ENCODE measurements around the gene NEK8. TPM values are rescaled to one million over a fixed set of nuclear protein-coding genes. Genes with fewer than 3 reads are reported as not detected.

Gene NEK8
- total RNA-seq, 1 donor from 2014 or later = 5.5 TPM

DNA sequence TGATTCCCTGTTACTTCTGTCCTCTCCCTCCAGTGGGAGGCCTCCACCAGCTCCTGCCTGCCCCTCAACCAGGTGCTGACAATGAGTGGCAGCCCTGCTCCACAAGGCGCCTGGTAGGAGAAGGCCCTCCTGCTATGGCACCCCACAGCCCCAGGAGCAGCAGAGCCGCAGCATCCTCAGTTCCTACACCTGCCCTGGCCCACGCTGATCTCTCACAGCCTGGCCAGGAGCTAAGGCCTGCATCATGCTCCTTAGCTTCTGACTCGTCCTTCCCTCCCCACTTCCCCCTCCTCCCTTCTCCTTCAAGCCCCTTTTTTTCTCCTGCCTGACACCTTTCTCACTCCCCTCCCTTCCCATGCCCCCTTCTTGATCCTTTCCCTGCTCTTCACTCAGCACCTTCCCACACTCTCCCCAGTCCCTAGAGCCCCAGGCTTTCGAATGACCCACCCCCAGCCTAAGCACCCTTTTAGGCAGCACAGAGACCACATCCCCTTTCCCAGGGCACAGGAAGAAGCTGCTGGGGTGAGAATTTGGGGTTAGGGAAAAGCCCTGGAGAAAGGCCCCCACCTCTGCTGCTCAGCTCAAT is 23.4 kb upstream of the NEK8 start:
- DNase-seq (ENCODE audit: low spot score) = no peak
- H3K27me3 Mint-ChIP-seq (ENCODE audit: low read depth) = no peaks in the 10 kb centered on the region
- no peak overlapping the region for H3K4me3 Mint-ChIP-seq (ENCODE audit: unreplicated experiment)
- peaks cover 21% of the 10 kb centered on the region for H3K36me3 Mint-ChIP-seq (ENCODE audit: low read depth)
- no peaks in the 10 kb centered on the region for H3K9me3 Mint-ChIP-seq (ENCODE audit: low read depth)
- TF ChIP-seq, protein P1, sequence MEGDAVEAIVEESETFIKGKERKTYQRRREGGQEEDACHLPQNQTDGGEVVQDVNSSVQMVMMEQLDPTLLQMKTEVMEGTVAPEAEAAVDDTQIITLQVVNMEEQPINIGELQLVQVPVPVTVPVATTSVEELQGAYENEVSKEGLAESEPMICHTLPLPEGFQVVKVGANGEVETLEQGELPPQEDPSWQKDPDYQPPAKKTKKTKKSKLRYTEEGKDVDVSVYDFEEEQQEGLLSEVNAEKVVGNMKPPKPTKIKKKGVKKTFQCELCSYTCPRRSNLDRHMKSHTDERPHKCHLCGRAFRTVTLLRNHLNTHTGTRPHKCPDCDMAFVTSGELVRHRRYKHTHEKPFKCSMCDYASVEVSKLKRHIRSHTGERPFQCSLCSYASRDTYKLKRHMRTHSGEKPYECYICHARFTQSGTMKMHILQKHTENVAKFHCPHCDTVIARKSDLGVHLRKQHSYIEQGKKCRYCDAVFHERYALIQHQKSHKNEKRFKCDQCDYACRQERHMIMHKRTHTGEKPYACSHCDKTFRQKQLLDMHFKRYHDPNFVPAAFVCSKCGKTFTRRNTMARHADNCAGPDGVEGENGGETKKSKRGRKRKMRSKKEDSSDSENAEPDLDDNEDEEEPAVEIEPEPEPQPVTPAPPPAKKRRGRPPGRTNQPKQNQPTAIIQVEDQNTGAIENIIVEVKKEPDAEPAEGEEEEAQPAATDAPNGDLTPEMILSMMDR (IDR thresholded peaks at IDR 0.05) = no peak
- no peak overlapping the region for H3K27ac Mint-ChIP-seq (ENCODE audit: unreplicated experiment)
- H3K4me1 Mint-ChIP-seq (ENCODE audit: low read depth) = peaks cover 2% of the 10 kb centered on the region

DNA sequence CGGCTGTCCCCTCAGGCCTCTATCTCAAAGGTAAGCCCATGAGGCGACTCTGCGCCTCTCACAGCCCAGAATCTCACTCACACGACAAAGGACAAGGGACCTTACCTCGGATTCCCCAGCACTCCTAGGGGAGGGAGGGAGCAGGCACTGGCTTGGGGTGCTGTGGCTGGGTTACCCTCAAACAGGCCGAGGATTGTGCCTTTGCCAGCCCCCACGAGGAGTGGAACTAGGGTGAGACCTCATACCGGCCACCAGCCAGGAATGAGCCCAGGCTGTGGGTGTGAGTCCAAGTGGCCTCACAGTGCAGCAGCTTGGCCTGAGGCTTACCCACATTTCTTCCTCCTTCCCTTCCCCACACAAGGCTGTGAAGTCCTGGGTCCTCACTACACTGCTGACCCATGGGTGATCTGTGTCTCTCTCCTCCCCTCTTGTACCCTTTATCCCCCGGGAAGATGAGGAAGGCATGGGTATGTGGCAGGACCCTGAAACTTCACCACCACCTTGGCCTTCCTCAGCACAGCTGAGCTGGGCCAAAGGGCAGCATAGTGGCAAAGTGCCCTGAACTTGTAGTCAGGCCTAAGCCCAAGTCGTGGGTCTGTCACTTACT is 22.8 kb upstream of the NEK8 start:
- Mint-ChIP-seq H3K9me3 (ENCODE audit: low read depth) (no peaks in the 10 kb centered on the region), H3K27ac (ENCODE audit: unreplicated experiment) (no peak overlapping the region), H3K4me3 (ENCODE audit: unreplicated experiment) (no peak overlapping the region), H3K36me3 (ENCODE audit: low read depth) (peaks cover 17% of the 10 kb centered on the region), H3K27me3 (ENCODE audit: low read depth) (no peaks in the 10 kb centered on the region), H3K4me1 (ENCODE audit: low read depth) (peaks cover 7% of the 10 kb centered on the region)
- no peak for DNase-seq (ENCODE audit: low spot score)
- TF ChIP-seq, protein P1 (IDR thresholded peaks at IDR 0.05) = no peak

DNA sequence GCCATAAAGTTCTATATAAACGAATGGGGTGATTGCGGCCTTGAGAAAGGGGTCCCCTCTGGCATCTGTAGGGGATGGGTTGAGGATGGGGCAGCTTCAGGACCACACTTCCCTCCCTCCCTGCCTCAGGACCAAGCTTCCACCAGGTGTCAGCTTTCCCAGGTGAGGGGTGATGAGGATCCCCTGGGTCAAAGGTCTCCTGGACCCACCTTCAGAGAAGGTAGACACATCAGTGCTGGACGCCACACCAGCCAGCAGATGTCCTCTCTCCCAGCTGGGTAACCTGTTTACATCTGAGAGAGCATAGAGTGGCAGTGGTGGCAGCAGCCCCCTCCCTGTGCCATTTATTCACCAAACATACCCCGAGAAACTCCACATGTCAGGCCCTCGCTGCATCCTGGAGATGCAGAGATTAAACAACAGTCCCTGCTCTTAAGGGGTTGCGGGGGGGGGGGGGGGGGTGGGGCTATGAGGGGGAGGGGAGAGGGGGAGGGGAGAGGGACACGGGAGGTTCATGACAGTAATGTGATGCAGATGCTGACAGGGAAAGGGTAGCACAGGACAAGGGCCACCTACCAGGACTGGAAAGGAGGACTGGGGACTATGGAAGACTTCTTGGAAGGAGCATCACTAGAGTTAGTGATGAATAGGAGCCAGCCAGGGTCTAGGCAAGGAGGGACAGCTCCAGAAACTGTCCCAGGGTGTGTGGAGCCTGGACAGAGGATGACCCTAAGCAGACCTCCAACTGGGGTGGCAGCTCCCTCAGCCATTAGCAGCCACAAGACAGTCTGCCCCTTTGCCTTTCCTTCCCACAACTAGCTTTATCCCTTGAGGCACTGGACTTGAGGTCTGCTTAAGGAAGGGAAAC is 21.9 kb upstream of the NEK8 start:
- H3K27ac Mint-ChIP-seq (ENCODE audit: unreplicated experiment) = no peak overlapping the region
- H3K9me3 Mint-ChIP-seq (ENCODE audit: low read depth) = no peaks in the 10 kb centered on the region
- TF ChIP-seq, protein P1 (IDR thresholded peaks at IDR 0.05) = no peak
- no peak for DNase-seq (ENCODE audit: low spot score)
- H3K27me3 Mint-ChIP-seq (ENCODE audit: low read depth) = no peaks in the 10 kb centered on the region
- H3K4me3 Mint-ChIP-seq (ENCODE audit: unreplicated experiment) = no peak overlapping the region
- H3K36me3 Mint-ChIP-seq (ENCODE audit: low read depth) = peaks cover 13% of the 10 kb centered on the region
- H3K4me1 Mint-ChIP-seq (ENCODE audit: low read depth) = peaks cover 11% of the 10 kb centered on the region

DNA sequence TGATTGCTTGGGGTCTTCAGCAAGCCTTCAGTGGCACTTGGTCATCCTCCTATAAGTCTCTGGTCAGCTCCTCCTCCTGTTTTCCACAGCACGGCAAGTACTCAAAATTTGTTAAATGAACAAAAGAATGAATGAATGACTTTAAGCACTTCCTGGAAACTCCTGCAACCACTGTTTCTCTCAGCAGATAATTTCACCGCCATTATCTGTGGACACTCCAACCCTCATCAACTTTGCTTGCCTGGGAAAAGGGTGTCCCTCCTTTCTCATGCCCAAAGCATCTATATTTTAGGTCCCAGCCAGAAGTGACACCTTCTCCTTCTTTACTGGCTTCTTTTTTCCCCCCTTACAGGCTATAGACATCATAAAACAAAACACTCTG is 21.3 kb upstream of the NEK8 start:
- Mint-ChIP-seq H3K27me3 (ENCODE audit: low read depth) (no peaks in the 10 kb centered on the region), H3K9me3 (ENCODE audit: low read depth) (no peaks in the 10 kb centered on the region), H3K36me3 (ENCODE audit: low read depth) (peaks cover 10% of the 10 kb centered on the region), H3K4me1 (ENCODE audit: low read depth) (peaks cover 17% of the 10 kb centered on the region), H3K4me3 (ENCODE audit: unreplicated experiment) (no peak overlapping the region), H3K27ac (ENCODE audit: unreplicated experiment) (no peak overlapping the region)
- TF ChIP-seq, protein P1 (IDR thresholded peaks at IDR 0.05) = no peak
- DNase-seq (ENCODE audit: low spot score) = no peak

Measured in chondrocyte (in vitro differentiated cells).